ENCODE results near the gene LOXL4.

LOXL4 gene

GRCh38 chr10:98294270-98294627, 26.3 kb upstream of the LOXL4 start:
- no peak for DNase-seq

DNA sequence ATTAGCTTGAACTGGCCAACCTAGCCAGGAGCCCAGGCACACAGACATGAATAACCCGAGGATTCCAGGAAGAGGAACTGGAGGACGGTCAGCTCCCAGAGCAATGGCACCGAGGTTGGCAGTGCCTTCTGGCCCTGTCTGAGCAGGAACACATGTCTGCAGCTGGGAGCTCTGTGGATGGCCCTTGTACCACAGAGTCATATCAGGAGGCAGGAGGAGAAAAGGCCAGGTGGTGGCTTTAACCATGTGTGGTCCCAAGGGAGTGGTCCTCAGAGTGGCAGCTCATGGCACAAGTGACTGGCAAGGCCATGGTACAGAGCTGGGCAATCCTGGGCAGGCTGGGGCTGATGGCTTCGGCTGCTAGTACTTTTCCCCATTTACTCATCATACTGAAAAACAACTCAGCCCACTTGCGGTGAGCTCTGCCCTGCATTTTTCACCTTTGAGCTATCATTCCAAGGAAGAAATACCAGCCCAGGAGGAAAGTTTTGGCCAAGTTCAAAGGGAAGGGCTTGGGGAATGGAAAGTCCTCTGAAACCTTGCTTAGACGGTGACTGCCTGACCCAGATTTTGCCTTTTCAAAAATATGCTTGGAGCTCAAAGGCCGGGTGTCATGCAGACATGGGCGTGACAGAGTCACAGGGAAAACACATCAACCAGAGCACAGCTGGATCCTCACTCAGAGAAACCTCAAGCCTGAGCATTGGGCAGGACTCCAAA, 25.7 kb upstream of the LOXL4 start:
- DNase-seq: no peak

DNA sequence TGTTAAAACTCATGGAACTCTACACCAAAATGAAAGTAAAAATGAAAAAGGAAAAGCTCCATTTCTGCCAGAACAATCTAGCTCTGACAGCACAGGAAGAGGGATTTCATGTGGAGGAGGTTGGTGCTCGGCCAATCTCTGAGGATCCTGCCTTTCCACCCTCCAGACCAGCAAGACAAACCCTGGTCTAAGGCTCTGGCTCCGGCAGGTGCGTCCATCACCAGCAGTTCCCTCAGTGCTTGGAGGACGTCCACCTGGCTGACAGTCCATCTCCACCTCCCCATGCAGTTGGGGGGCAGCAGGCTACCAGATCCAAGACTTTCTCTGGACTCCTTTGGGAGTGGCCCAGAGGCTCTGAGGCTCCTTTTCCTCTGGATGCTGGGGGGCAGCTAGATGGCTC, 25.0 kb upstream of the LOXL4 start:
- no peak for DNase-seq

- no peak for DNase-seq
Measured at GRCh38 chr10:98289802-98290209, 21.8 kb upstream of the LOXL4 start.

- no peak for DNase-seq
Measured at GRCh38 chr10:98287321-98287720, 19.3 kb upstream of the LOXL4 start.

DNA sequence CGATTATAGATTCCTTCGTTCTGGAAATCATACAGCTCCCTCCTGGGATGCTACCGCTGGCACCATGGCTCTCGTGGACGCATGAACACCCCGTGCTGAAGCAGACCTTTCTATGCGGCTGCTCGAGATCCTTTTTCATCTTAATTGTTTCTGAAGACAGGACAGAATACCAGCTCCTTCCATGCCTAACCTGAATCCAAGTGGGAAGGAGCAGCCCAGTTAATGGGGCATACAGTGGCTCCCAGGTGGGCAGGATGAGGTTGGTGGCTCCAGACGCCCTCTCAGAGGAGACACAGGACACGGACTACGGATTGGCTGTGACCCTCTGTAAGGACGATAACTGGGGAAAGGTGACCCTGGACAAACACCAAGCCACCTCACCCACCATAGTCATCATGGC, 18.4 kb upstream of the LOXL4 start:
- DNase-seq: no peak

GRCh38 chr10:98285416-98285815, 17.4 kb upstream of the LOXL4 start:
- no peak for DNase-seq

DNA sequence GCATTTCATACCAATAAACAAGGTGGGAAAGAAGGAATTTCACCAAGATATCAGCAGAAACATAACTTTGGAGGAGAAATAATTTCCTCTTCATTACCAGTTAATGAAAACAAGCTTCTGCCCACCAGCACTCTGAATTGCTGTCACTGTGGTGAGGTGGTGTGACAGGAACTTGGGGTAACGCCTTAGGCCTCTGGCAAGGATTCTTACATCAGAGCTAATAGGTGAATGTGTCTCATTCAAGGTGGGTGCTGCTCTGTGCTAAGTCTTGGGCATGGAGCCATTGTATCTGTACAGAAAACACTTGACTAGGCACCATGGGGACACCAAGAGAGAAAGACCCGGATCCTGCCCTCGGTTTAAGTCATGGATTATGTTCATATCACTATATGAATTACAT, 8.3 kb upstream of the LOXL4 start:
- DNase-seq: no peak

GRCh38 chr10:98274562-98274961, 6.6 kb upstream of the LOXL4 start:
- DNase-seq: no peak

DNA sequence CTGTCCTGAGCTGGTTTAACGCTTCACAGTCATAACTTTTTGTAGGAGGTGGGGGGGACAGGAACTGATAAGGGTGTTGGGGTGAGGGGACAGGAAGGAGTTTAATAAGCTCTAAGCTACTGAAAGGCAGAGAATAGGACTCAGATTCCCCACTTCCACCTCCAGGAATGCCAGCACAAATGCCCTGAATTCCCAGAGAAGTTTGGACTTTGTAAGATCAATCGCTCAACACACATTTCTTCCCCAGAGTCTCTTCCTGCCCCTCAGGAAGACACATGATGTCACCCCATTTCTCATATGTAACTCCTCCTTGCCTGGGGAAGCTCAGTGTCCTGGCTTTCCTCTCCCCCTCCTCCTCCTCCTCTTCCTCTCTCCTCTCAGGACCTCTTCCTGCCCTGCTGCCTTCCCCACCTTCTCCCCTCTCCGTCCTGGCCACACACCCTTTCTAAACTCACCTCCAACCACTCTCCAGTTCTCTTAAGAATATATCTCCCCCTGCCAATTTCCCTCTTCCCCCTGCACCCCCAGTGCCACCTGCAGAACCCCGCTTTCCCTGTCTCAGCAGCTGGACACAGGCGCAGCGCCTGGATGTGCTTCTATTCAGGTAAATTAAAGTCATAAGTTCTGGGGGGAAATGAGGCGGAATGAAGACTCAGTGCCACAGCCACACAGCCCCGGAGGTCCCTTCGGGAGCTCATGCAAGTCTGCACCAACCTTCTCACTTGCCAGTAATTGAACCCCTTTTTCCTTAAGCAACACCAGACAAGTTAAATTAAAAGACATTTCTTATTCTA, 5.3 kb upstream of the LOXL4 start:
- DNase-seq: no peak

GRCh38 chr10:98272656-98273055, 4.7 kb upstream of the LOXL4 start:
- no peak for DNase-seq

DNA sequence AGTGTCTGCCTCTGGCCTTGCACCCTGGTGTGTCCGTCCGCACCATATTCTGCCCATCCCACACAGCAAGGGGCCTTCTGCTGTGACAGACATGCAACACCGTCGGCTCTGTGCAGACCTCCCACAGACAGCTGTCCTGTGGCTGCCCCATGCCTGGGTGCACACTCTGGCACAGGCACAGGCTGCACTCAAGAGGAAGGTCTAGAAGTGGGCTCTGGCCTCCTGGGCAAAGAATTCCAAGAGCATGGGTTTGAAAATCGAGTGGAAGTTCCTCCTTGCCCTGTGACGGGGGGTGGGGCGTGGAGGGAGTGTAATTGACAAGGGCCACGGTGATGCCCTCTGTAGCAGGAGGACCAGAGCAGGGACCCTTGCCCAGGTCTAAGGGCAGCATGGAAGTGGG, 4.3 kb upstream of the LOXL4 start:
- no peak for DNase-seq

GRCh38 chr10:98270786-98271185, 2.8 kb upstream of the LOXL4 start:
- DNase-seq: no peak

DNA sequence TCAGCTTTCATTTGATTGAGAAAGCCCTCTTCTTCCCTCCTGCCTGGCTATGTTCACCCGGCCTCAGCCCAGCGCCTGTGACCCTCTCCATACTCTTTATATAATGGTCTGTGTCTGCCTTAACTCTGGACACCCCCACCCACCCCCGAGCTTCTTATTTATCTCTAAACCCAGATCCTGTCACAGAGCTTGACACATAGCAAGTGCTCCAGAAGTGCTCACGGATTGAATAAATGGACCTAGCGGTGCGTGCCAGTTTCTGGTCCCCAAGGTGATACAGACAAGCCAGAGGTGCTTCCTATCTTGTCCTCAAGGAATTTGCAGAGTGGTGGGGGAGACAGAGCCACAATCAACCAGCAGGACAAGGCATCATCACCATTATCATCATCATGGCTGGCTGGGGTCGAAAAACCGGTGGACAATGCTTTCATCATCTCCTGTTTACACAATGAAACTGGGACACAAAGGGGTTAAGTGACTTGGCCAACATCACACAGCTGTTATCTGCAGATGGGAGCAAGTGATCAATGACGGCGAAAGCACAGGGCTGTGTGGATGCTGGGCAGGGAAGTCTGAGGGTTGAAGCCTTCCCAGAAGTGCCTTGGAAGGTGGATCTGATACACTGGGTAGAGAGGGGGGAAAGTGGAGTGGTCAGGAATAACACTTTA, 2.2 kb upstream of the LOXL4 start:
- peak; percentile 23 for DNase-seq

GRCh38 chr10:98269435-98269912, 1.5 kb upstream of the LOXL4 start:
- peak; percentile 44 for DNase-seq

- DNase-seq: peak; percentile 44
Measured at GRCh38 chr10:98268694-98269431, 869 bp upstream of the LOXL4 start.

DNA sequence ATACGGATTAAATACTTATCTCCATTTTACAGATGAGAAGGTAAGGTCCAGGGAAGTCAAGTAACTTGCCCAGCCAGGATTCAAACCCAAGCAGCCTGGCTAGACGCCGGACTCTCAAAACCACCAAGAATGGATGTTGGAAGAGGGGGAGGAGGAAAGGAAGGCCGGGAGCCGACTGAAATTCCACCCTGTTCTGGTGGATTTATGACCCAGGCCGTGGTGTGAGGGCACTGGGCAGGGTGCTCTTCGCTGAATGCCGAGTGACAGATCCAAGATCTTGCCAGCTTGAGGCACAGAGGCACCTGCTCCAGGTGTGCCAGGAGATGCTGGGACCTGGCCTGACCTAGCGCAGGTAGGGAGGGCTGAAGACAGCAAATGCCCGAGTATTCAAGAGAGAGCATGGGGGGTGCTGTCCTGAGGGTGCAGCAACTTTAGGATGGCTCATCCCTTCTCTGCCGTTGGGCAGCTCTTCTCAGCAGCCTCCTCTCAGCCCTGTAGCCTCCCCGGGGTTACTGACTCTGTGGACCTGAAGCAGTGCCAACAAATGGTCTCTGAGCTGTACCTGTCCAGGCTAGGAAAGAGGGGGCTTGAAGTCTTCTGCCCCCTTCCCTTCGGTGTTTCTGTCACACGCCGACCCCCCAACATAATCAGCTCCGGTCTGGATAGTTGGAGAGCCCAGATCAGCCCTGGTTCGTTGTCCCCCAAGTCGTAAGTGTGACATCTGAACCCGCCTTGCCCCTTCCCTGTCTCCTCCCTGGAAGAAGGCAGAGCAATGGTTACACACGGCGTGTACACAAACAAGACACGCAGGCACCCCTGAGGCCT, 713 bp downstream of the LOXL4 start:
- no peak for DNase-seq

- no peak for DNase-seq
Measured at GRCh38 chr10:98266647-98267046, 1.3 kb downstream of the LOXL4 start.

DNA sequence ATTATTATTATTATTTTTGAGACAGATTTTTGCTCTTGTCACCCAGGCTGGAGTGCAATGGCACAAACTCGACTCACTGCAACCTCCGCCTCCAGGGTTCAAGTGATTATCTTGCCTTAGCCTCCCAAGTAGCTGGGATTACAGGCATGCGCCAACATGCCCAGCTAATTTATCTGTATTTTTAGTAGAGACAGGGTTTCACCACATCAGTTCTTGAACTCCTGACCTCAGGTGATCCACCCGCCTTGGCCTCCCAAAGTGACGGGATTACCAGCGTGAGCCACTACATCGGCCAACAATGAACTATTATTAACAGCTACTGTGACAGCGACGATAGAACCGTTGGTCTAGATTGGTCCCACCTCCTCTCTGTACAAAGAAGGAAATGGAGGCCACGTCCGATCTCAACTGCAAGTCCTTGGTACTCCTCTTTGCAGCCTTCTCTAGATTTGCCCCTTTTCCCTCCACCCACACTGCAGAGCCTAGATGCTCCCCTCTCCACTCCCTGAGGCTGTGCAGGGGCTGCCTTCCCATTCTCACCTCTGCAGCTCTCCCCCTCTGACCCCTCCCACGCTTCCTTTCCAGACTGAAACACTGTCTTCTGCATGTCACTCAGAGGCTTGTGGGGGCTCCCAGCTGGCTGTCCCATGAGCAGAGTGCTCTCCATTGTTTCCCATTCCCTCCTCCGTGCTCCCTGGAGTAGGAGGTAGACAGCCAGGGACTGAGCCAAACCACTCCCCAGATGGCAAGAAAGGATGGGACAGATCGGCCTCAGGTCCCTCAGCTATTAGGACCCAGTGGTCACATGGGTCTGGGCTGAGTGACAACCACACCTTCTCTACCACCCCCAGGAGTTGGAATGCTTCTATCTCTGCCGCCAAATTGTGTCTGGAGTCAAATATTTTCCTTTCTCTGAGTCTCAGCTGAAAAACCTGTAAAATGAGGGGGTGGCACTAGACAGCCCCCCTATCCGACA, 2.3 kb downstream of the LOXL4 start:
- DNase-seq: no peak

- no peak for DNase-seq
Measured at GRCh38 chr10:98264378-98265065, 3.5 kb downstream of the LOXL4 start.
